RPMI8226 (cell line): Measurements from ENCODE around the gene RABL2B.
A peak's percentile ranks its signal among the peaks of the same experiment; 100 is the strongest.

Source experiments
- DNase-seq: peaks from one replicate; pipeline ENCODE4 v3.0.0-alpha.2; 2015

The RABL2B gene

GRCh38 chr22:50722048-50722701, 61.3 kb downstream of the RABL2B start:
- DNase-seq, result no peak

GRCh38 chr22:50721257-50721844, 62.1 kb downstream of the RABL2B start:
- DNase-seq, result no peak

DNA sequence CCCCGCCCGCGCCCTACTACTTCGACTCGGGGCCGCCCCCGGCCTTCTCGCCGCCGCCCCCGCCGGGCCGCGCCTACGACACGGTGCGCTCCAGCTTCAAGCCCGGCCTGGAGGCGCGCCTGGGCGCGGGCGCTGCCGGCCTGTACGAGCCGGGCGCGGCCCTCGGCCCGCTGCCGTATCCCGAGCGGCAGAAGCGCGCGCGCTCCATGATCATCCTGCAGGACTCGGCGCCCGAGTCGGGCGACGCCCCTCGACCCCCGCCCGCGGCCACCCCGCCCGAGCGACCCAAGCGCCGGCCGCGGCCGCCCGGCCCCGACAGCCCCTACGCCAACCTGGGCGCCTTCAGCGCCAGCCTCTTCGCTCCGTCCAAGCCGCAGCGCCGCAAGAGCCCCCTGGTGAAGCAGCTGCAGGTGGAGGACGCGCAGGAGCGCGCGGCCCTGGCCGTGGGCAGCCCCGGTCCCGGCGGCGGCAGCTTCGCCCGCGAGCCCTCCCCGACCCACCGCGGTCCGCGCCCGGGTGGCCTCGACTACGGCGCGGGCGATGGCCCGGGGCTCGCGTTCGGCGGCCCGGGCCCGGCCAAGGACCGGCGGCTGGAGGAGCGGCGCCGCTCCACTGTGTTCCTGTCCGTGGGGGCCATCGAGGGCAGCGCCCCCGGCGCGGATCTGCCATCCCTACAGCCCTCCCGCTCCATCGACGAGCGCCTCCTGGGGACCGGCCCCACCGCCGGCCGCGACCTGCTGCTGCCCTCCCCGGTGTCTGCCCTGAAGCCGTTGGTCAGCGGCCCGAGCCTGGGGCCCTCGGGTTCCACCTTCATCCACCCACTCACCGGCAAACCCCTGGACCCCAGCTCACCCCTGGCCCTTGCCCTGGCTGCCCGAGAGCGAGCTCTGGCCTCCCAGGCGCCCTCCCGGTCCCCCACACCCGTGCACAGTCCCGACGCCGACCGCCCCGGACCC, 62.9 kb downstream of the RABL2B start:
- DNase-seq, result no peak

DNA sequence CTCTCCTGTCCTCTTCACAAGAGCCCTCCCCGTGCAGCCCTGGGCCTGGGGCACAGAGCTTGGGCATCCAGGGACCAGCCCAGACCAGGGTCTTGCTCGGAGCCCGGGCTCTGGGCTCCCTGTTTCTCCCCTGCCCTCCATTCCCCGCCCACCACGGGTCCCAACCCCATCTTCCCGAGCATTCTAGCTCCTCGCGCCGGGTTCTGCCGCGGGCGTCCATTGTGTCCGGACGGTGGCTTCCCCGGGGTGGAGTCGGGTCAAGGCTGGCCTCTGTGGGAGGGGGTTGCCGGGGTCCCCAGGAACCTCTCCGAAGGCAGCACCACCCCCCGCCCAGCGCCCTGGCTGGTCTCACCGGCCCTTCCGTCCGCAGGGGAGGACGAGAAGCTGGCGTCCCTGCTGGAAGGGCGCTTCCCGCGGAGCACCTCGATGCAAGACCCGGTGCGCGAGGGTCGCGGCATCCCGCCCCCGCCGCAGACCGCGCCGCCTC, 63.6 kb downstream of the RABL2B start:
- DNase-seq, result no peak

DNA sequence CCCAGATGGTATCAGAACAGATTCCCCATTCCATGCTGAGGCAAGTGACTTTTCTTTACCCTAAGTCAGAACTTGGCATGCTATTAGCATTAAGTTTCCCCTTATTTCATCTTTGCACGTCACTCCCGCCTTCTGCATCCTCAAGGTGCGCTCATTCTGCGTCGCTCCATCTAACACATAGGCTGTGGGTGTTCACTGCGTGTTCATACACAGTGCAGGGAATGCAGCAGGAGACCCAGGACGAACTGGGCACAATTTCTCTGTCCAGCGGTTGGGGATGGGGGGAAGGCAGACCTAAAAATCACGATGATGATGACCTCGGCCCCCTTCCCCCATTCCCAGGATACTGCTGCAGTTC, 65.1 kb downstream of the RABL2B start:
- no peak for DNase-seq

DNA sequence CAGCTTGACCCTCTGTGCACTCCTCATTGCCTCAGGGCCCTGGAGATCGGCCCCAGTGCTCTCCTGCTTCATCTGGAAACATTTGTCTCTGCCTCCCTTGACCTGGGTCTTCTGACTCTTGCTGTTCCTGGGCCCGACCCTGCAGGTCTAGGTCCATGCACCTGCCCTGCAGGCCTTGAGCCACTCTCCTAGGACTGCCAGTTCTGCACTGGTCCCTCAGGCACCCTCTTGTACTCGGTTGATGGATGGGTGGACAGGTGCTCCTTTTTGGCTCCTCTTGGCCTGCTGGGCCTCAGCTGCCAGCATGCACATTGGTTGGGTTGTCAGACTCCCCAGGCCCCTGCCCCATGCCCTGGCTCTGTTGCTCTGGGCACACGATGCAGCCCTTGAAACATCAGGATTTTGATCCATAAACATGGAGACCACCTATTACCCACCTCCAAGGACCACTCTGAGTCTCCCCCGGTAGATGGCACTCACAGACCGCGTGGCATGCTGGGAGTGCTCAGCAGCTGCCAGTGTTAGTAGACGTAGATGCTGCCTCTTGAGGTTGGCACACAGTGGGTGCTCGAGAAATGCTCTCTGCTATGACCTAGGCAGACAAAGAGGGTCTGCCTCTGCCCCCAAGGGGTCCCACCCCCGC, 65.6 kb downstream of the RABL2B start:
- DNase-seq, result peak; percentile 20
